ENCODE data around the gene CDH11.

CDH11 gene

GRCh38 chr16:65024767-65025178 lies 97.1 kb downstream of the CDH11 start:
- Histone ChIP-seq H3K27me3 (ENCODE audit: insufficient read depth, poor library complexity, severe bottlenecking) (no peaks in the 10 kb centered on the region), H3K4me3 (replicated peaks; ENCODE audit: insufficient read depth, low read length) (no peak overlapping the region), H3K27ac (replicated peaks) (no peak overlapping the region)
- TF ChIP-seq SPI1 (IDR thresholded peaks at IDR 0.05; ENCODE audit: borderline replicate concordance, low read depth) (no peak), GABPA (IDR thresholded peaks at IDR 0.05; ENCODE audit: low read depth) (no peak), POLR2AphosphoS5 (IDR thresholded peaks at IDR 0.05; ENCODE audit: low read depth) (no peak)
- TF ChIP-seq, protein P1, sequence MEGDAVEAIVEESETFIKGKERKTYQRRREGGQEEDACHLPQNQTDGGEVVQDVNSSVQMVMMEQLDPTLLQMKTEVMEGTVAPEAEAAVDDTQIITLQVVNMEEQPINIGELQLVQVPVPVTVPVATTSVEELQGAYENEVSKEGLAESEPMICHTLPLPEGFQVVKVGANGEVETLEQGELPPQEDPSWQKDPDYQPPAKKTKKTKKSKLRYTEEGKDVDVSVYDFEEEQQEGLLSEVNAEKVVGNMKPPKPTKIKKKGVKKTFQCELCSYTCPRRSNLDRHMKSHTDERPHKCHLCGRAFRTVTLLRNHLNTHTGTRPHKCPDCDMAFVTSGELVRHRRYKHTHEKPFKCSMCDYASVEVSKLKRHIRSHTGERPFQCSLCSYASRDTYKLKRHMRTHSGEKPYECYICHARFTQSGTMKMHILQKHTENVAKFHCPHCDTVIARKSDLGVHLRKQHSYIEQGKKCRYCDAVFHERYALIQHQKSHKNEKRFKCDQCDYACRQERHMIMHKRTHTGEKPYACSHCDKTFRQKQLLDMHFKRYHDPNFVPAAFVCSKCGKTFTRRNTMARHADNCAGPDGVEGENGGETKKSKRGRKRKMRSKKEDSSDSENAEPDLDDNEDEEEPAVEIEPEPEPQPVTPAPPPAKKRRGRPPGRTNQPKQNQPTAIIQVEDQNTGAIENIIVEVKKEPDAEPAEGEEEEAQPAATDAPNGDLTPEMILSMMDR (IDR thresholded peaks at IDR 0.05; ENCODE audit: insufficient read depth, low read length) = no peak
- TF ChIP-seq, protein P2, sequence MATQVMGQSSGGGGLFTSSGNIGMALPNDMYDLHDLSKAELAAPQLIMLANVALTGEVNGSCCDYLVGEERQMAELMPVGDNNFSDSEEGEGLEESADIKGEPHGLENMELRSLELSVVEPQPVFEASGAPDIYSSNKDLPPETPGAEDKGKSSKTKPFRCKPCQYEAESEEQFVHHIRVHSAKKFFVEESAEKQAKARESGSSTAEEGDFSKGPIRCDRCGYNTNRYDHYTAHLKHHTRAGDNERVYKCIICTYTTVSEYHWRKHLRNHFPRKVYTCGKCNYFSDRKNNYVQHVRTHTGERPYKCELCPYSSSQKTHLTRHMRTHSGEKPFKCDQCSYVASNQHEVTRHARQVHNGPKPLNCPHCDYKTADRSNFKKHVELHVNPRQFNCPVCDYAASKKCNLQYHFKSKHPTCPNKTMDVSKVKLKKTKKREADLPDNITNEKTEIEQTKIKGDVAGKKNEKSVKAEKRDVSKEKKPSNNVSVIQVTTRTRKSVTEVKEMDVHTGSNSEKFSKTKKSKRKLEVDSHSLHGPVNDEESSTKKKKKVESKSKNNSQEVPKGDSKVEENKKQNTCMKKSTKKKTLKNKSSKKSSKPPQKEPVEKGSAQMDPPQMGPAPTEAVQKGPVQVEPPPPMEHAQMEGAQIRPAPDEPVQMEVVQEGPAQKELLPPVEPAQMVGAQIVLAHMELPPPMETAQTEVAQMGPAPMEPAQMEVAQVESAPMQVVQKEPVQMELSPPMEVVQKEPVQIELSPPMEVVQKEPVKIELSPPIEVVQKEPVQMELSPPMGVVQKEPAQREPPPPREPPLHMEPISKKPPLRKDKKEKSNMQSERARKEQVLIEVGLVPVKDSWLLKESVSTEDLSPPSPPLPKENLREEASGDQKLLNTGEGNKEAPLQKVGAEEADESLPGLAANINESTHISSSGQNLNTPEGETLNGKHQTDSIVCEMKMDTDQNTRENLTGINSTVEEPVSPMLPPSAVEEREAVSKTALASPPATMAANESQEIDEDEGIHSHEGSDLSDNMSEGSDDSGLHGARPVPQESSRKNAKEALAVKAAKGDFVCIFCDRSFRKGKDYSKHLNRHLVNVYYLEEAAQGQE (IDR thresholded peaks at IDR 0.05; ENCODE audit: insufficient replicate concordance, low read depth) = no peak
- DNase-seq (ENCODE audit: low read depth in 1 of 2, low spot score in 1 of 2) = no peak

DNA sequence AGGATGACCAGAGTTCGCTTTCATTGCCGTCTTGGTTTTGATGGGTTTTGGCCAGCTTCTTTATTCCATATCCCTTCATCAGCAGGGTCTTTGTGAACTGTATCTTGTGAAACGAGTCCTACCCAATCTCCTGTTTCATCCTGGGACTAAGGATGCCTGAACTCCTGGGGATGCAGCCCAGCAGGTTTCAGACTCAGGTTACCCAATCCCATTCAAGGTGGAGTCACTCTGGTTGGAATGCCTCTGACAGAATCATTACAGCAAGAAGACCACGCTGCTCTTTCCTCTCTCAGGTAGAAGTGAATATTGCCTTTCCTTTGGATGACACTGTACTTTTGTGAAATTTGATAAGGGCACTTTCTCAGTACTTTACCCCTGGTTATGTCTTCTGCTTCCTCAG lies 98.1 kb downstream of the CDH11 start:
- no peak for TF ChIP-seq POLR2AphosphoS5 (IDR thresholded peaks at IDR 0.05; ENCODE audit: low read depth)
- TF ChIP-seq, protein P1 (IDR thresholded peaks at IDR 0.05; ENCODE audit: insufficient read depth, low read length) = no peak
- Histone ChIP-seq H3K27me3 (ENCODE audit: insufficient read depth, poor library complexity, severe bottlenecking) (no peaks in the 10 kb centered on the region), H3K4me3 (replicated peaks; ENCODE audit: insufficient read depth, low read length) (no peak overlapping the region), H3K27ac (replicated peaks) (no peak overlapping the region)
- no peak for DNase-seq (ENCODE audit: low read depth in 1 of 2, low spot score in 1 of 2)

DNA sequence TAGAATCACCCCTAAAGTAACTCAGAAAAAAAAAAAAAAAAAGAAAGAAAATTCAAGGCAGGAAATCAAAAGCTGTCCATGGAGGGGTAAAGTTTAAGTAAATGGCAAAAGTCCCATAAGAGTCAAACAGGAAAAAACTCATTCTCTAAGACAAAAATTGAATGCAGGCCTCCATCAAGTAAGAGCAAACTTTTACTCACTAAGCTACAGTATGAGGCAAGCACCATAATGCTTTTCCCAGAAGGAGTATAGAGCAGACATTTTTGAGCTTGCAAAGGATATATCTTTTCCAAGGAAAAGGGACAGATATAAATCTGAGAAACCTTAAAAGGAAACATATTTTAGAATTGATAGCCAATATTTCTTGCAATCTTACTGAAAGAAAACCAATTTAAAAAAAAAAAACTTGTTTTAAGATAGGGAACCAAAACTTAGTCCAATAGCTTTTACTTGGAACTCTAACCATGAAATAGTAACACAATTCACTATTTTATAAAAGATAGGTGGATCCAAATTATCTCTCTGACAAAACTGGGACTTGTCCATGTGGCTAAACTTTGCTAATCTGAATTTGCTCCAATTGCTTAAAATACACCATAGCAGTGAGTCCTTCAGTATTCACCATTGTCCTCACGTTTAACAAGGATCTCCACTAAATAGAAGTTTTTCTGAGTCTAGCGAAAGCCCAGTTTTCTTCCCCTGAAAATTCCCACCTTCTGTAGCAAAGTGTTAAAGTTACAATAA lies 99.8 kb downstream of the CDH11 start:
- H3K27ac ChIP-seq (replicated peaks) = no peak overlapping the region
- TF ChIP-seq, protein P2 (IDR thresholded peaks at IDR 0.05; ENCODE audit: insufficient replicate concordance, low read depth) = no peak
- no peak for TF ChIP-seq GABPA (IDR thresholded peaks at IDR 0.05; ENCODE audit: low read depth)
- TF ChIP-seq, protein P1 (IDR thresholded peaks at IDR 0.05; ENCODE audit: insufficient read depth, low read length) = no peak
- TF ChIP-seq POLR2AphosphoS5 (IDR thresholded peaks at IDR 0.05; ENCODE audit: low read depth) = no peak
- TF ChIP-seq SPI1 (IDR thresholded peaks at IDR 0.05; ENCODE audit: borderline replicate concordance, low read depth) = no peak
- DNase-seq (ENCODE audit: low read depth in 1 of 2, low spot score in 1 of 2) = no peak
- no peaks in the 10 kb centered on the region for H3K27me3 ChIP-seq (ENCODE audit: insufficient read depth, poor library complexity, severe bottlenecking)
- no peak overlapping the region for H3K4me3 ChIP-seq (replicated peaks; ENCODE audit: insufficient read depth, low read length)

DNA sequence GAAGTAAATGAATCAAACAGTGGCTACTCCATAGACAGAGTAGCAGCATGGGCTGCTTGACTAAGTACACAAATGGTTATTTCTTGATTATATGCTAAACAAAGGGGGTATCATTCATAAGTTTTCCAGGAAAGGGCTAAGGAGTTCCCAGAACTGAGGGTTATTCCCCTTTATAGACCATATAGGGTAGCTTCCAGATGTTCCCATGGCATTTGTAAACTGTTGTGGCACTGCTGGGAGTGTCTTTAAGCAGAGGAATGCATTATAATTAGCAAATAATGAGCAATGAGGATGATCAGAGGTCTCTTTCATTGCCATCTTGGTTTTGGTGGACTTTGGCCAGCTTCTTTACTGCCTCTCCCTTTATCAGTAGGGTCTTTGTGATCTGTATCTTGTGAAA lies 105.1 kb downstream of the CDH11 start:
- no peak for DNase-seq (ENCODE audit: low read depth in 1 of 2, low spot score in 1 of 2)
- TF ChIP-seq SPI1 (IDR thresholded peaks at IDR 0.05; ENCODE audit: borderline replicate concordance, low read depth) = no peak
- no peak for TF ChIP-seq POLR2AphosphoS5 (IDR thresholded peaks at IDR 0.05; ENCODE audit: low read depth)
- TF ChIP-seq, protein P2 (IDR thresholded peaks at IDR 0.05; ENCODE audit: insufficient replicate concordance, low read depth) = no peak
- TF ChIP-seq, protein P1 (IDR thresholded peaks at IDR 0.05; ENCODE audit: insufficient read depth, low read length) = no peak
- no peak for TF ChIP-seq GABPA (IDR thresholded peaks at IDR 0.05; ENCODE audit: low read depth)
- Histone ChIP-seq H3K27ac (replicated peaks) (no peak overlapping the region), H3K27me3 (ENCODE audit: insufficient read depth, poor library complexity, severe bottlenecking) (no peaks in the 10 kb centered on the region), H3K4me3 (replicated peaks; ENCODE audit: insufficient read depth, low read length) (no peak overlapping the region)
